SJSA1 (cell line): ENCODE measurements around the gene SPATS2L. TPM values are rescaled to one million over a fixed set of nuclear protein-coding genes. Genes with fewer than 3 reads are reported as not detected.
A peak's percentile ranks its signal among the peaks of the same experiment; 100 is the strongest.

Experiments used
- DNase-seq, 2 experiments: peaks; one replicate each; pipeline ENCODE4 v3.0.0-alpha.2; 2015 to 2020; ENCODE audit warnings: low spot score in 2 of 2, low read depth in 1 of 2
- H3K27ac ChIP-seq: fragments of 250-450 bp; sonication (Bioruptor Pico); 2 replicates; pipeline ENCODE4 v1.5.1; 2020; ENCODE audit warnings: mild to moderate bottlenecking, moderate library complexity
- H3K27me3 ChIP-seq: fragments of 250-450 bp; sonication (Bioruptor Pico); replicated peaks from 2 replicates; pipeline ENCODE4 v1.5.1; 2020; ENCODE audit warnings: mild to moderate bottlenecking, moderate library complexity
- H3K36me3 ChIP-seq: fragments of 250-450 bp; sonication (Bioruptor Pico); 2 replicates; pipeline ENCODE4 v1.5.1; 2020; ENCODE audit warnings: mild to moderate bottlenecking
- H3K4me1 ChIP-seq: fragments of 250-450 bp; sonication (Bioruptor Pico); replicated peaks from 2 replicates; pipeline ENCODE4 v1.6.1; 2021; ENCODE audit warnings: mild to moderate bottlenecking
- H3K4me3 ChIP-seq: fragments of 250-450 bp; sonication (Bioruptor Pico); 2 replicates; pipeline ENCODE4 v1.5.1; 2020; ENCODE audit warnings: mild to moderate bottlenecking
- H3K9me3 ChIP-seq: fragments of 250-450 bp; sonication (Bioruptor Pico); replicated peaks from 2 replicates; pipeline ENCODE4 v1.5.1; 2020; ENCODE audit warnings: mild to moderate bottlenecking
- total RNA-seq: library from RNA; depleted of rRNA; stranded (reverse); fragments of >200 nt; shearing (Covaris generic); gene quantifications from 2 replicates; pipeline ENCODE4 v1.2.3, GENCODE V29; 2014

The SPATS2L gene
- total RNA-seq, 1 experiment from 2014 or later, result 149 TPM

DNA sequence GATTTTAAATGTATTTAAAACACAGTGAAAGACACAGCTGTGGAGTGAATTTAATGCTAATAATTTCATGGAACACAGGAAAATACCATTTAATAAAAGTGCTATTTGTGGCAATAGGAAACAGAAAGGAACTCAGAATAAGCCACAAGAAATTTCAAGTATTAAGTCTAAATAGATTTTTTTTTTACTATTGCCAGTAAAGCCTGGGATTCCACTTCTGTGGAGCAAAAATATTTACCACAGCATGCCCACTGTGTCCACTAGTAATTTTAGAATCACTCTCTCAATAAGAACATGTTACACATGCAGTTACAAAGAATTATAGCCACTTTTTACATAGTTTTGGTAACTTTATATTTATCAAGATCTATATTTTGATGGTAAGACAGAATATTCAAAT, 186.2 kb downstream of the SPATS2L start:
- Histone ChIP-seq H3K9me3 (no peaks in the 10 kb centered on the region), H3K27ac (no peak overlapping the region), H3K4me3 (no peak overlapping the region), H3K27me3 (no peaks in the 10 kb centered on the region), H3K4me1 (no peaks in the 10 kb centered on the region), H3K36me3 (peaks cover 13% of the 10 kb centered on the region)
- no peak for DNase-seq

DNA sequence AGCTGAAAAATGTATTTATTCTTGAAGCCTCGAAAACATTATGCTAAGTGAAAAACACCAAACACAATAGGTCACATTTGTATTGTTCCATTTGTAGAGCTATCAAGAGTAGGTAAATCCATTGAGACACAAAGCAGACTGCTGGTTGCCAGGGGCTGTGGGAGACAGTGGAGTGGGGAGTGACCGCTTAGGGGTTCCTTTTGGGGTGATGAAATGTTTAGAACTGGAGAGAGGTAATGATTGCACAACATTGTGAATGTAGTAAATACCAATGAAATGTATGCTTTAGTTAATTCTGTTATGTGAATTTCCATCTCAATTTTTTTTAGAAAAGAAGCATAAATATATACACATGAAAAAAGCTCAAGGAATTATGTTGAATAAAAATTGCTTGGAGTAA, 187.6 kb downstream of the SPATS2L start:
- Histone ChIP-seq H3K27ac (no peak overlapping the region), H3K27me3 (no peaks in the 10 kb centered on the region), H3K4me1 (no peaks in the 10 kb centered on the region), H3K9me3 (no peaks in the 10 kb centered on the region), H3K36me3 (peaks cover 13% of the 10 kb centered on the region), H3K4me3 (no peak overlapping the region)
- no peak for DNase-seq

DNA sequence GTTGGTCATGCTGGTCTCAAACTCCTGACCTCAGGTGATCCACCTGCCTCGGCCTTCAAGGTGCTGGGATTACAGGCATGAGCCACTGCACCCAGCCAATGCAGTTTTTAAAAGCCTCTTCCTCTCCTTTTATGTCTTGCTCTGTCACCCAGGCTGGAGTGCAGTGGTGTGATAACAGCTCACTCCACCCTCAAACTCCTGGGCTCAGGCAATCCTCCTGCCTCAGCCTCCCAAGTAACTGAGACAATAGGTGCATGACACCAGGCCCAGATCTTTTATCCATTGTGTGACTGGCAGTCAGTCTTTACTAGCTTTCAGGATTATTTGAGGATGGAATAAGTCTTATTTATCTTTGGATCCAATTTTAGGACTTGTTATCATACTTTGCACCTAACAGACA, 190.2 kb downstream of the SPATS2L start:
- Histone ChIP-seq H3K4me3 (no peak overlapping the region), H3K4me1 (no peaks in the 10 kb centered on the region), H3K36me3 (peaks cover 7% of the 10 kb centered on the region; the same call in 1 of the 2 replicates), H3K27me3 (no peaks in the 10 kb centered on the region), H3K9me3 (no peaks in the 10 kb centered on the region), H3K27ac (no peak overlapping the region)
- DNase-seq, result no peak

DNA sequence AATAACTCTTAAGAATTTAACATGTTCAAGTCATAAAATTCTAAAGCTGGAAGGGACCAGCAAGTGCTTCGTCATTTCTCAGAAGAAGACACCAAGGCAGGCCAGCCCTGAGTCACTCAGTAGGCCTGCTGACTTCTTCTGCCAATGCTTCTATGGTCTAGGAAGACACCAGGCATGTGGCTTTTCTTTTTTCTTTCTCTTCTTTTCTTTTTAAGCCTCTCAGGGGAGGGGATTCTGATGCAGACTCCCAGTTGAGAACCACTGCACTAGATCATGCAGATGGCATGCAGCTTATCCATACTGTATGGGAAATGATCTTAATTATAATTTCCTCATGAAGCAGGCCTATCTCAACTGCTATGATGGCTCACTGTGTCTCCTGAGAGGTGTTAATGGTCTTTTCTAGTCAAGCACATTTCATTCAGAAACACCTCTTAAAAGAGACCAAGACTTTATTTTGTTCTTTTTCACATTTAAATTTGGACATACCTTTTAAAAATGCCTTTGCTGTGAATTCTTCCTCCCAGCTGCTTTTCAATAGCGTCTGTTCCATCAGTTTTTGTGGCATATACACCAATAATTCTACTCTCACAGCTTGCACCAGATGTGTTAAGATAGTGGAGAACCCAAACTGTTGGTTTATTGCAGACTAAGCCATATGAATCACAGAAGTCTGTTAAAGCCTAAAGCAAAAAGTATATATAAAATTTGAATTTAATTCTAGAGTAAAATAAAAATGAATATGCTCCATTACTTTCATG, 192.1 kb downstream of the SPATS2L start:
- no peak for DNase-seq
- H3K9me3 ChIP-seq, result no peaks in the 10 kb centered on the region
- H3K27me3 ChIP-seq, result no peaks in the 10 kb centered on the region
- H3K4me1 ChIP-seq, result no peaks in the 10 kb centered on the region
- no peak overlapping the region for H3K27ac ChIP-seq
- no peak overlapping the region for H3K4me3 ChIP-seq
- H3K36me3 ChIP-seq, result peaks cover 7% of the 10 kb centered on the region; the same call in 1 of the 2 replicates

DNA sequence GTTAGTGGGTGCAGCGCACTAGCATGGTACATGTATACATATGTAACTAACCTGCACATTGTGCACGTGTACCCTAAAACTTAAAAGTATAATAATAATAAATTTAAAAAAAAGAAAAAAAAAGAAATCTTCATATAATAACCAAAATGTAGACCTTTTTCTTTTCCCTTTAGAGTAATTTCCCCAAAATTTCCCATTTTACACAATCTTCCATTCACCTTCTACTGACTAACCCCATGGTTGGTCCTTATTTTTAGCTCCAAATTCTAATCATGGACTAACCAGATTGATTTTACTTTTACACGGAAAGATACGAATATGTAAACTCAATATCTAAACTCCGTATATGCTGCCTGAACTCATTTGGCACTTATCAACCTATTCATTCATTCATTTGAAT, 195.7 kb downstream of the SPATS2L start:
- no peaks in the 10 kb centered on the region for H3K4me1 ChIP-seq
- no peaks in the 10 kb centered on the region for H3K27me3 ChIP-seq
- peaks cover 7% of the 10 kb centered on the region; the same call in 1 of the 2 replicates for H3K36me3 ChIP-seq
- H3K4me3 ChIP-seq, result no peak overlapping the region
- H3K9me3 ChIP-seq, result no peaks in the 10 kb centered on the region
- H3K27ac ChIP-seq, result no peak overlapping the region
- no peak for DNase-seq

DNA sequence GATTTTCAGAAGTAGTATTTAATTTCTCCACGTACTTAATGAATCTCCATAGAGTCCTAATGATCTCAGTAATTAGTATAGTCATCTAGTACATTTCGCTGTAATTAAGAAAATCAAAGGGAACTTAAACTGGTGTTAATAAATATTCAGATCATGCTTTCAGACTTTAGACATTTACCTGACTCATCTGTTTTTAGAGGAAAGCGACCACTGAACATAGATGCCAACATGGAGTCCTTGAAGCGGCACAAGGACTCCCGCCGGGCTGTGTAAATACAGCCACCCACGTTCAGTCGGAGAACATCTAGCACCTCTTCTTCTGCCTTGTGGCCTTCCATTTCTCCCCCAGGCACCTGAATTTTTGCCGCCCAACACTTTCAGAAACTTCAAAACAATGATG, 200.2 kb downstream of the SPATS2L start:
- no peak overlapping the region for H3K4me3 ChIP-seq
- no peaks in the 10 kb centered on the region for H3K9me3 ChIP-seq
- no peak for DNase-seq
- H3K4me1 ChIP-seq, result peaks cover 8% of the 10 kb centered on the region
- H3K27me3 ChIP-seq, result no peaks in the 10 kb centered on the region
- H3K36me3 ChIP-seq, result peaks cover 15% of the 10 kb centered on the region; the same call in 1 of the 2 replicates
- no peak overlapping the region for H3K27ac ChIP-seq

DNA sequence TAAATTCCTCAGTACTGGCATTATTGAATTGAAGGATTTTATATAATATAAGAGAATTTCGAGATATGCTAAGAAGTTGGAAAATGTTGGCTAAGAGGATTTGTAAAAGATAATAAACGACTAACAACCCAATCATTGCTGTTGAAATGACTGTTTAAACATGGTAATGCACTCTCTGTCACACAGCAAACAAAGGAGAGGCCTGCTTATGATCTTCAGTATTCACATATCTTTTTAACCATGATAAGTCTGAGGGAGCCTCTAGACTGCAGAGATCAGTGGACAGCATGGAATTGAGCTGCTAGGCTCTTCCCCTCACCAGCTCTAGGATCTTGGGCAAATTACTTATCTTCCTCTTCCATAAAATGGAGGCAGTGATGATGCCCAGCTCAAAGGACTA, 200.7 kb downstream of the SPATS2L start:
- Histone ChIP-seq H3K9me3 (no peaks in the 10 kb centered on the region), H3K36me3 (peaks cover 15% of the 10 kb centered on the region; the same call in 1 of the 2 replicates), H3K27me3 (no peaks in the 10 kb centered on the region), H3K27ac (no peak overlapping the region), H3K4me1 (peaks cover 8% of the 10 kb centered on the region), H3K4me3 (no peak overlapping the region)
- DNase-seq, result no peak

DNA sequence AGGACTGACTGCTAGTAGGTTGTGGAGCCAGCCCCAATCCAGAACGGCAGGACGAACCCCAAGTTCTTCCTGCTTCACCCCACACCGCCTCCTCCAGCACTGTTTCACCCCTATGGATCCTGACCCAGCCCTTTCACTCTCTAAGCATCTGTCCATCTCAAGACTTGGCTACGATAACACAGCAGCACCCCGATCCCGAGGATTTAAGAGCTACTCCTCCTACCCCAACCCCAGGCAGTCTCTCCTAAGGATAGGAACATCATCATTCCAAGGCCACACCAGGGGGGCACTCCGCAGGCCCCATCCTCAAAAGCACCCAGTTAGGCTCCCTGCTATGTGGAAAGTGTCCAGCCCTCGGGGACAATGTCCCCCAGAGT, 202.7 kb downstream of the SPATS2L start:
- Histone ChIP-seq H3K9me3 (no peaks in the 10 kb centered on the region), H3K4me1 (peaks cover 8% of the 10 kb centered on the region), H3K4me3 (peak overlapping the region; percentile 84), H3K27me3 (no peaks in the 10 kb centered on the region; the same call in 1 of the 2 replicates), H3K27ac (peak overlapping the region; percentile 63), H3K36me3 (peaks cover 11% of the 10 kb centered on the region; the same call in 1 of the 2 replicates)
- no peak for DNase-seq

DNA sequence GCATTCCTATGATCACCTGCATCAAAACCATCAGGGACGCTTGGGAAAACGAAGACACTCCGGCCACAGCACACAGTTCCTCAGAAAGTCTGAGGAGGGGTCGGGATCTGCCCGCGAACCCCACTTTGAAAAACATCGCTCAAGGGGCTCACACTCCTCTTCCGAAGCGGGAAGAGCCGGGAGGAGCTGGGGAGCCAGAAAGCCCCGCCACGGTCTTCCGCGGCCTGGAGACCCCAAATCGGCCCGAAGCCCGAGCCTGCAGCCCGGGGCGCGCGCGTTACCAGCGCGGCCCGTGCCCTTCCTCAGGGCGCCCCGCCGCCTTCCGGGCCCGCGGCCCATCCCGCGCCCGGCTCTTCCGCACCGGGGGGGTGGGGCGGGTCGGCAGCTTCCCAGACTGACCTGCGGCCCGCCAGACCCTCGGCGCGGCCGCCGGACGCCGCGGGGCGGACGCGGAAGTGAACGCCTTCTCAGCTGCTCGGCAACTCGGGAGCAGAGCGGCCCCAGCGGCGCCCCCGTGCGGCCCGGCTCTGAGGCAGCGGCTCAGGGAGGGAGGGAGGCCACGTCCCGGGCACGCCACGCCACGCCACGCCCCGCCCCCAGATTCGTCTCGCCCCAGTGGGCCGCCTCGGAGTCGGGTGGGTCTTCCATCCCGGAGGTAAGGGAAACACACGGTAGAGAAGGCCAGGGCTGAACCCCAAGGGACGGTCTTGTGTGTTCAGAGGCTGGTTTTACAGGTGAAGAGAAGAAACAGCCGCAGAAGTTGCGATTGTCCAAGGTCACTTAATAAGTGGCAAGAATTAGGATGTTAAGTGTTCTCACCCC, 203.3 kb downstream of the SPATS2L start, which contains the start of gene KCTD18:
Gene KCTD18 (minus strand): TSS at position 457 of the 822 bp plus-strand sequence. CDS start 3,052 bp downstream, outside the sequence.
- H3K27ac ChIP-seq, result peak within 1 kb of the TSS; percentile 63
- no peaks in the 10 kb centered on the region; the same call in 1 of the 2 replicates for H3K27me3 ChIP-seq
- peak within 1 kb of the TSS; percentile 84 for H3K4me3 ChIP-seq
- no peaks in the 10 kb centered on the region for H3K9me3 ChIP-seq
- H3K36me3 ChIP-seq, result peaks cover 8% of the 10 kb centered on the region; the same call in 1 of the 2 replicates
- H3K4me1 ChIP-seq, result peaks cover 8% of the 10 kb centered on the region
- peak; percentile 85 to 90 for DNase-seq

DNA sequence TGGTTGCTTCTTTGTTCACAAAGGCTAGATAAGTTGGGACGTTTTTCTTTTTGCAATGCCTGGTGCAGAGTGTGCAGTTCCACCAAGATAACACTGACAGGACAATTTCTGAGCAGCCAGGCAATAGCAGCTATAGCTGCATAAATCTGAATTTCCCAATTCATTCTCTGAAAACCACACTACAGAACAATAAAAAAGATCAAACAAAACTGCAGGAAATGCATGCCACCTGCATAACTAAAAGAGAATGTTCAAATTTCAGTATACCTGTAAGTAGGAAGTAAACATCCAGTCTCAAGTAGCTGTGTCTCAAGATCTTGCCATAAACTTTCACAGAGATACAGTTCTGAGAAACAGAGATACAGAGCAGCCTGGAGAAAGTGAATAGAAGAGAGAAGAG, 208.7 kb downstream of the SPATS2L start:
- Histone ChIP-seq H3K9me3 (0 out of 2 replicates have a peak, but pooled peaks cover 3% of the 10 kb centered on the region), H3K27me3 (peaks cover 3% of the 10 kb centered on the region; the same call in 1 of the 2 replicates), H3K27ac (no peak overlapping the region), H3K4me1 (no peaks in the 10 kb centered on the region; the same call in 1 of the 2 replicates), H3K4me3 (no peak overlapping the region), H3K36me3 (no peaks in the 10 kb centered on the region)
- no peak for DNase-seq

DNA sequence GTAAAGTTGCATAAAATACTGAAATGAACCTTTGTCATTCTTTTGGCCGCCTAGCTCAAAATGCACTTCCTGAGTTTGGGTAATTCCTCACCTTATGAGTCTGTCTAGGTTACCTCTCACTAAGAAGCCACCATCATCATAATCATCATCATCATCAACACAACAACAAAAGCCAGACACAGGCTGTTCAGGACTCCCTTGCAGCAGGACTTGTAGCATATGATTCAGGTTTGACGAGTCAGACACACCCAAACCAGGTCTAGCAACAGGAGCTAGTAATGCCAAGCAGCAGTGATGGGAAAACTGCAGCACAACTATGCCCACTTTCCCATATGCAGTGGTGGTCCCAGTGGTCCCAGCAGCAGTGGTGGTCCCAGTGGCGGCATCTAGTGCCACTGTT, 216.7 kb downstream of the SPATS2L start:
- Histone ChIP-seq H3K36me3 (no peaks in the 10 kb centered on the region), H3K4me1 (peaks cover 19% of the 10 kb centered on the region), H3K27ac (no peak overlapping the region), H3K9me3 (0 out of 2 replicates have a peak, but pooled peaks cover 3% of the 10 kb centered on the region), H3K27me3 (0 out of 2 replicates have a peak, but pooled peaks cover 3% of the 10 kb centered on the region), H3K4me3 (no peak overlapping the region)
- DNase-seq, result no peak

DNA sequence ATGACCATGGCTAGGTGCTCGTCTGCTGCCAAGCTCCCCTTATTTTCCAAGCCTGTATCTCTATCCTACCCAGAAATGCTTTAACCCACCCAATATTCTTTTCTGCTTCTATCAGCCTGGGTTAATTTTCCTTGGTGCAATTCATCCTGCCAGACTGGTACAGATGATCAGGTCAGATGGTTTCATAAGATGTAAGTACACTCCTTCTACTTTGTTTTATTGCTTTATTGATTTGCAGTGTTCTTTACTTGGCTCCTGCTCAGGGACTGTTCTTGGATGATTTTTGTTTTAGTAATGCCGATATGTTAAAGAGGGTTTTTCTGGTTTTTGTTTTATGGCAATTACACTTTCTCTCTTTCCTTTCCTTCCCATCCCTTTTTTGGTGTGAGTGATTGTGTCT, 217.1 kb downstream of the SPATS2L start:
- Histone ChIP-seq H3K27me3 (0 out of 2 replicates have a peak, but pooled peaks cover 3% of the 10 kb centered on the region), H3K9me3 (0 out of 2 replicates have a peak, but pooled peaks cover 3% of the 10 kb centered on the region), H3K36me3 (no peaks in the 10 kb centered on the region), H3K27ac (no peak overlapping the region), H3K4me3 (no peak overlapping the region), H3K4me1 (peaks cover 21% of the 10 kb centered on the region)
- no peak for DNase-seq

DNA sequence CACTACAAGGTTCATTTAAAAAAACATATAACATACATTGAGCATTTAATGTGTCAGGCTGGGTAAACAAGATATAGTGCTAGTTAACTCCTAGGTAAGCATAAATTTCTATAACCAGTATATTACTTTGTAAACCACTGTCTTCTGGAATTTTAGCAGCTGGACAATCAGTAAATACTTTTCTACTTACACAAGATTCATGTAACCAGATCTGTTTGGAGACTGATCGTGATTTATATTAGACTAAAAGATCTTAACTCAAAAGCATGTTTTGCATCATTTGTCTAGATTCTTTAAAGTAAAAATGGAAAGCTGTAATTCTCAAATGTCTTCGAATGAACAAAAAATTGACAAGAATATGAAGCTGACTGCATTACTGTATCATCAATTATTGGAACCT, 218.6 kb downstream of the SPATS2L start:
- Histone ChIP-seq H3K4me3 (no peak overlapping the region), H3K4me1 (peaks cover 25% of the 10 kb centered on the region)
- no peak for DNase-seq

DNA sequence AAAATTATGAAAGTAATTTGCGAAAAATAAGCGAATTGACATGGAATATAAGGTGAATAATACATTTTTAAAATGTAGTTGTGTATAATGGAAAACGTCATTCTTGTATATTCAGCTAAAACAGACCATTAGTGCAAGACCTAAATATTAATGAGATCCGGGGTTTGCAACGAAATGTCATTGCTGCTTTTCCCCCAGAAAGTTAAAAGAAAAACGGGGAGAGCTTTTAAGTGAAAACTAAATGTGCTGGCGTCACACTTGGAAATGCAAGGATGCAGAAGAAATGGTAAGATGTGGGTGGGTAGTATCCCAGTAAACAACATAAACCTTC, 219.0 kb downstream of the SPATS2L start:
- Histone ChIP-seq H3K36me3 (no peaks in the 10 kb centered on the region), H3K27me3 (no peaks in the 10 kb centered on the region), H3K4me3 (peak overlapping the region; percentile 64), H3K4me1 (peaks cover 25% of the 10 kb centered on the region), H3K9me3 (no peaks in the 10 kb centered on the region), H3K27ac (peak overlapping the region; percentile 16; the same call in 1 of the 2 replicates)
- DNase-seq, result no peak

More for the DNA sequence above, 218.6 kb downstream of the SPATS2L start:
- Histone ChIP-seq H3K9me3 (no peaks in the 10 kb centered on the region), H3K36me3 (no peaks in the 10 kb centered on the region), H3K27me3 (no peaks in the 10 kb centered on the region), H3K27ac (no peak overlapping the region)
